ENCODE data around the gene MFSD12. TPM values are rescaled to one million over a fixed set of nuclear protein-coding genes. Genes with fewer than 3 reads are reported as not detected.
A peak's percentile ranks its signal among the peaks of the same experiment; 100 is the strongest.

Gene MFSD12
- total and polyA plus RNA-seq, 2 experiments from 2014 or later: 44.7 to 57.7 TPM

- H3K4me3 ChIP-seq: no peak overlapping the region
- peaks cover 9% of the 10 kb centered on the region for H3K4me1 ChIP-seq (ENCODE audit: insufficient read depth)
- peak overlapping the region; percentile 82 for H3K4me2 ChIP-seq
- DNase-seq (ENCODE audit: low spot score): peak; percentile 88
- no peaks in the 10 kb centered on the region for H3K9me3 ChIP-seq (ENCODE audit: low read depth)
- H3K27ac ChIP-seq: no peak overlapping the region
- peaks cover 3% of the 10 kb centered on the region for H3K79me2 ChIP-seq
- TF ChIP-seq EZH2phosphoT487 (IDR thresholded peaks at IDR 0.05; ENCODE audit: low read depth, severe bottlenecking, unreplicated experiment): no peak
- no peaks in the 10 kb centered on the region for H3K9me2 ChIP-seq (replicated peaks; ENCODE audit: insufficient read depth)
- peaks cover 3% of the 10 kb centered on the region for H4K20me1 ChIP-seq (ENCODE audit: insufficient read depth, poor library complexity, severe bottlenecking)
- no peak overlapping the region for H2AFZ ChIP-seq
- H3K36me3 ChIP-seq (replicated peaks; ENCODE audit: insufficient read depth, low read depth): no peaks in the 10 kb centered on the region
- H3K27me3 ChIP-seq: no peaks in the 10 kb centered on the region
- 13% methylated on average over 29 of the region's 78 CpGs for WGBS (ENCODE audit: low lambda C conversion rate, missing lambda C conversion rate)
Measured at GRCh38 chr19:3576696-3577443, 19.5 kb upstream of the MFSD12 start.

GRCh38 chr19:3575949-3576673, 18.7 kb upstream of the MFSD12 start:
- DNase-seq (ENCODE audit: low spot score): no peak
- Histone ChIP-seq H3K27me3 (no peaks in the 10 kb centered on the region), H3K4me2 (peak overlapping the region; percentile 82), H3K9me3 (ENCODE audit: low read depth) (no peaks in the 10 kb centered on the region), H3K36me3 (replicated peaks; ENCODE audit: insufficient read depth, low read depth) (no peaks in the 10 kb centered on the region), H3K4me3 (no peak overlapping the region), H3K9me2 (replicated peaks; ENCODE audit: insufficient read depth) (no peaks in the 10 kb centered on the region), H3K27ac (no peak overlapping the region), H3K79me2 (peaks cover 3% of the 10 kb centered on the region), H4K20me1 (ENCODE audit: insufficient read depth, poor library complexity, severe bottlenecking) (peaks cover 3% of the 10 kb centered on the region), H2AFZ (no peak overlapping the region), H3K4me1 (ENCODE audit: insufficient read depth) (peaks cover 9% of the 10 kb centered on the region)
- TF ChIP-seq EZH2 (IDR thresholded peaks at IDR 0.05; ENCODE audit: borderline replicate concordance) (no peak), EZH2phosphoT487 (IDR thresholded peaks at IDR 0.05; ENCODE audit: low read depth, severe bottlenecking, unreplicated experiment) (no peak)
- 77% methylated on average over 24 of the region's 29 CpGs for WGBS (ENCODE audit: low lambda C conversion rate, missing lambda C conversion rate)

- no peaks in the 10 kb centered on the region for H3K36me3 ChIP-seq (replicated peaks; ENCODE audit: insufficient read depth, low read depth)
- H3K4me1 ChIP-seq (ENCODE audit: insufficient read depth): peaks cover 9% of the 10 kb centered on the region
- H3K9me3 ChIP-seq (ENCODE audit: low read depth): no peaks in the 10 kb centered on the region
- no peaks in the 10 kb centered on the region for H3K9me2 ChIP-seq (replicated peaks; ENCODE audit: insufficient read depth)
- WGBS (ENCODE audit: low lambda C conversion rate, missing lambda C conversion rate): 88% methylated on average over 19 of the region's 19 CpGs
- peaks cover 3% of the 10 kb centered on the region for H4K20me1 ChIP-seq (ENCODE audit: insufficient read depth, poor library complexity, severe bottlenecking)
- H3K27me3 ChIP-seq: no peaks in the 10 kb centered on the region
- no peak for DNase-seq (ENCODE audit: low spot score)
- H3K27ac ChIP-seq: no peak overlapping the region
- TF ChIP-seq CTCF (IDR thresholded peaks at IDR 0.05; ENCODE audit: poor library complexity): peak; percentile 22
- no peak for TF ChIP-seq EZH2 (IDR thresholded peaks at IDR 0.05; ENCODE audit: borderline replicate concordance)
- H3K79me2 ChIP-seq: peaks cover 3% of the 10 kb centered on the region
- H2AFZ ChIP-seq: no peak overlapping the region
- no peak overlapping the region for H3K4me3 ChIP-seq
- no peak overlapping the region for H3K4me2 ChIP-seq
Measured at GRCh38 chr19:3575260-3575741, 17.9 kb upstream of the MFSD12 start.

GRCh38 chr19:3573858-3574637, 16.7 kb upstream of the MFSD12 start:
- 66% methylated on average over 46 of the region's 55 CpGs for WGBS (ENCODE audit: low lambda C conversion rate, missing lambda C conversion rate)
- no peaks in the 10 kb centered on the region for H3K9me3 ChIP-seq (ENCODE audit: low read depth)
- peak; percentile 93 for DNase-seq (ENCODE audit: low spot score)
- H3K4me2 ChIP-seq: peak overlapping the region; percentile 100
- peaks cover 9% of the 10 kb centered on the region for H3K4me1 ChIP-seq (ENCODE audit: insufficient read depth)
- H4K20me1 ChIP-seq (ENCODE audit: insufficient read depth, poor library complexity, severe bottlenecking): peaks cover 3% of the 10 kb centered on the region
- H3K27ac ChIP-seq: no peak overlapping the region
- TF ChIP-seq EZH2 (IDR thresholded peaks at IDR 0.05; ENCODE audit: borderline replicate concordance): no peak
- no peak for TF ChIP-seq CTCF (IDR thresholded peaks at IDR 0.05; ENCODE audit: poor library complexity)
- no peak for TF ChIP-seq EZH2phosphoT487 (IDR thresholded peaks at IDR 0.05; ENCODE audit: low read depth, severe bottlenecking, unreplicated experiment)
- H3K9me2 ChIP-seq (replicated peaks; ENCODE audit: insufficient read depth): no peaks in the 10 kb centered on the region
- peak overlapping the region; percentile 32 for H3K4me3 ChIP-seq
- no peaks in the 10 kb centered on the region for H3K36me3 ChIP-seq (replicated peaks; ENCODE audit: insufficient read depth, low read depth)
- peaks cover 3% of the 10 kb centered on the region for H3K79me2 ChIP-seq
- no peak overlapping the region for H2AFZ ChIP-seq
- H3K27me3 ChIP-seq: no peaks in the 10 kb centered on the region
